Thymus (tissue), 11 donors: ENCODE results near the gene DUSP2. TPM values are rescaled to one million over a fixed set of nuclear protein-coding genes. Genes with fewer than 3 reads are reported as not detected.
A peak's percentile ranks its signal among the peaks of the same experiment; 100 is the strongest.

Experiments used
- DNase-seq, 9 donors: peaks; one replicate each; pipeline ENCODE4 v3.0.0-alpha.2; 2013; ENCODE audit warnings: low spot score in 9 of 9, low read depth in 6 of 9, missing footprints in 1 of 9
- H3K27ac ChIP-seq, 2 donors: one replicate each; pipeline ENCODE4 v1.5.1; 2013; ENCODE audit warnings: control low read depth in 1 of 2, low read depth in 1 of 2, low read length in 1 of 2, mild to moderate bottlenecking in 1 of 2, moderate library complexity in 1 of 2
- H3K27me3 ChIP-seq, 2 donors: one replicate each; pipeline ENCODE4 v1.5.1; 2013; ENCODE audit warnings: low read length in 1 of 2; ENCODE audit not compliant: control insufficient read depth in 2 of 2, insufficient read depth in 1 of 2
- H3K36me3 ChIP-seq, 2 donors: one replicate each; pipeline ENCODE4 v1.5.1; 2013; ENCODE audit warnings: low read length in 1 of 2, mild to moderate bottlenecking in 1 of 2, moderate library complexity in 1 of 2; ENCODE audit not compliant: control insufficient read depth in 2 of 2, insufficient read depth in 2 of 2
- H3K4me1 ChIP-seq, 2 donors: one replicate each; pipeline ENCODE4 v1.5.1; 2013; ENCODE audit warnings: low read length in 2 of 2; ENCODE audit not compliant: control insufficient read depth in 2 of 2, insufficient read depth in 2 of 2
- H3K4me3 ChIP-seq, 2 donors: one replicate each; pipeline ENCODE4 v1.5.1; 2013; ENCODE audit warnings: low read length in 2 of 2, control low read depth in 1 of 2, mild to moderate bottlenecking in 1 of 2
- H3K9me3 ChIP-seq, 2 donors: one replicate each; pipeline ENCODE4 v1.5.1; 2013; ENCODE audit warnings: low read length in 1 of 2, mild to moderate bottlenecking in 1 of 2; ENCODE audit not compliant: control insufficient read depth in 2 of 2, insufficient read depth in 1 of 2
- WGBS: extraction: QIAGEN DNeasy Blood & Tissue Kit; methylation state at CpG from one replicate; pipeline ENCODE4 v1.1.7; 2013; 5-methylcytosine and 5-hydroxymethylcytosine counted together
- polyA plus RNA-seq: library from polyadenylated mRNA; stranded (reverse); fragments of 200-250 nt; gene quantifications from one replicate; pipeline ENCODE4 v1.2.3, GENCODE V29; 2013
- total RNA-seq: library from RNA; stranded (reverse); fragments of 120-200 nt; gene quantifications from one replicate; pipeline ENCODE4 v1.2.4, GENCODE V29; 2013
- donor health status: healthy.

DUSP2 gene
- total and polyA plus RNA-seq, 2 donors: 60.0 to 208 TPM

DNA sequence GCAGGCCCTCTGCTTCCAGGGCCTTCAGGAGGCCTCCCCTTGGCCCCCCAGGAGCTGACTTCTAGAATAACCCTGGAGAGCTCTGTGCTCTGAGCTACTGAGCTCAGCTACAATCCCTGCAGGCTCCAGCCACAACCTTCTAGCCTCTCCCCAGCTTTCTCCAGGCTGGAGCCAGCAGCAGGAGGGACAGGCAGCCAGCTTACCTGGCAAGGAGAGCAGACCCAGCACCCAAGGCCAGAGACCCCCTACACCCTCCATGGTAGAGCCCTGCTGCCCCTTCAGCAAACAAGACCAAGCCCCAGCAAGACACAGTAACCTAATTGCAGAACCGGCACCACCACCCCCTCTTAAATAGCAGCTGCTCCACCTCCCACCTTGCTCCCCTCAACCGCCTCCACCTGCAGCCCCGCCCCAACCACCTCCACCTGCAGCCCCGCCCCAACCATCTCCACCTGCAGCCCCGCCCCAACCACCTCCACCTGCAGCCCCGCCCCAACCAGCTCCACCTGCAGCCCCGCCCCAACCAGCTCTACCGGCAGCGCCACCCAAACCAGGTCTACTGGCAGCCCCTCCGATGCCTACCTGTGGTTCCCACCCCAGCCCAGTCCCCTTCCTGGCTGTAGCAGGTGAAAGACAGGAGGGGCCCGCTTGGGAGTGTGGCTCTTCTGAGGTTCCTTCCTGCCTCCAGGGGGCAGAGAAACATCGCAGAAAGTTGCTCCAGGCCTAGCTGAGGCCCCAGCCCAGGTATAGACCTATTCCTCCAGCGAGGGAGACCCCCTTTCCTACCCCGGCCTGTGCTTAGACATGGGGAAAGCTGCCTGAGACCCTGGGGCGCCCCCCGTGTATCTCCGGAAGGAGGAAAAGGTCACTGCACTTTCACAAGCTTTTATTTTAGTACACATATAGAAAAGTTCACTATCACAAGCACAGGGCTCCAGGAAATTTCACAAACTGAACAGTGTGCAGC lies 6.8 kb downstream of the DUSP2 start, which contains the start of gene ASTL:
ASTL (minus strand) TSS at position 324 of the 967 bp plus-strand sequence; CDS start at position 258, 66 bp downstream.
- Histone ChIP-seq H3K27me3 (no peaks in the 10 kb centered on the region), H3K36me3 (peaks cover 16 to 24% of the 10 kb centered on the region in 2 donors), H3K4me1 (peaks cover 21 to 33% of the 10 kb centered on the region in 2 donors), H3K27ac (peak within 1 kb of the TSS; percentile 9 to 60), H3K9me3 (no peaks in the 10 kb centered on the region), H3K4me3 (no peak within 1 kb of the TSS)
- WGBS: 38% methylated on average over 17 of the region's 17 CpGs
- peak in 5 of 9 donors; percentile 64 to 89 (median 79) for DNase-seq

DNA sequence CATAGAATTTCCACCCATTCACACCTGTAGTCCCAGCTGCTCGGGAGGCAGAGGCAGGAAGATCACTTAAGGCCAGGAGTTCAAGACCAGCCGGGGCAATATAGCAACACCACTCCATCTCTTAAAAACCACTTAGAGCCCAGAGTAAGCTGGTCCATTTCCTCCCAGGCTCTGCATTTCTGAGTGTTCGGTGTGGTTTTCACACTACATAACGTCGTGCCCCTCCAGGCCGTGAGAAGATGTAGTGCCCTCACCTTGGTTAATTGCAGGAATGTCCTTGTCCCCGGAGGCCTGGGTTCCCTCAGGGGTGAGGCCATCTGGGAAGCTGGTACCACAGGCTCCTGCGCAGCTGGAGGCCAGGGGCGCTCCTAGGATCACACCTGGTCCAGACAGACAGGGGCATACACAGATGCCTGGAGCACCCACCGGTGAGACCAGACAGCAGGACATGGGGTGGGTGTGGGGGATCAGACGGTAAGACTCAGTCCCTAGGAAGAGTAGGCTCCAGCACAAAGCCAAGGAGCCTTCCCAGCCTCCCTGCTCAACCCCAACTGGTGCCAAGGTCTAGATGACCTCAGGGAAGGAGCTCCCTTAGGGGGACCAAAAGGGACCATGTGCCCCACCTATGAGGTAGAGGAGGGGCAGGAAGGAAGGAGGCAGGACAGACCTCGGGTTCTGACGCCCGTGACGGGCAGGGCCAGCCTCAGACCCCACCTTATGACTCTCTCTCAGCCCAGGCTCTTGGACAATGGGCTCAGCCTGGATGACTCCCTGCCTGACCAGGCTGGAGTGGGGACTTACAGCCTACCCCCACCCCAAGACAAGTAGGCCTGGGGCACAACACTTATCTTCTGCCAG lies 7.7 kb downstream of the DUSP2 start:
- Histone ChIP-seq H3K36me3 (peaks cover 7 to 15% of the 10 kb centered on the region in 2 donors), H3K4me3 (no peak overlapping the region), H3K27me3 (no peaks in the 10 kb centered on the region), H3K9me3 (no peaks in the 10 kb centered on the region), H3K4me1 (peaks cover 16 to 24% of the 10 kb centered on the region in 2 donors), H3K27ac (no peak overlapping the region)
- WGBS: 87% methylated on average over 15 of the region's 15 CpGs
- DNase-seq: no peak

DNA sequence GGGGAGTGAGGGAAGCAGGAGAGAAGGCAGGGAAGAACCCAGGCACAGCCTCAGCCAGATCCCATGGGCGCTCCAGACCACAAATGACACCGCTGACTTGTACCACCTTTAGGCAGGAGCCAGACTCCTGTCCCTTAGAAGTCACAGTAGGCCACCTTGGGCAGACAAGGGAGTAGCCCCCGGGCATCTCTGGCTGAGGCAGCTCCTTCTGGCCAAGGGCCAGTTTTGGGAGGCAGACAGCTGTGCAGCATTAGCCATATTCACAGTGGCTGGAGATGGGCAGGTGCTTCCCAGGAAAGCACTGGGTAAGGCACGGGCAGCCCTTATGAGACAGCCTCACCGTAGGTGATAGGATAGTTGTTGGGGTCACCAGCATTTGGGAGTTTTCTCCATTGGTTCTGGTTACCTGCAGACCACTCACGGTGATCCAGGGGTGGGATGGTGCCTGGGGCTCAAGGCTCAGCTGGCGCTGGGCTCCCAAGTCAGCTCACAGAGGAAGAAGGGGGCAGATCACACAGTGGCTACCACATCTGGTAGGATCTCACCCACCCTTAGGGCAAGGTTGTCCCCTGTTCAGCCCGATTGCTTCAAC lies 9.0 kb downstream of the DUSP2 start:
- H3K4me1 ChIP-seq: peaks cover 11 to 13% of the 10 kb centered on the region in 2 donors
- H3K9me3 ChIP-seq: no peaks in the 10 kb centered on the region
- no peak for DNase-seq
- WGBS: 98% methylated on average over 8 of the region's 8 CpGs
- H3K27ac ChIP-seq: no peak overlapping the region
- no peak overlapping the region for H3K4me3 ChIP-seq
- peaks cover 7 to 12% of the 10 kb centered on the region in 2 donors for H3K36me3 ChIP-seq
- H3K27me3 ChIP-seq: no peaks in the 10 kb centered on the region

DNA sequence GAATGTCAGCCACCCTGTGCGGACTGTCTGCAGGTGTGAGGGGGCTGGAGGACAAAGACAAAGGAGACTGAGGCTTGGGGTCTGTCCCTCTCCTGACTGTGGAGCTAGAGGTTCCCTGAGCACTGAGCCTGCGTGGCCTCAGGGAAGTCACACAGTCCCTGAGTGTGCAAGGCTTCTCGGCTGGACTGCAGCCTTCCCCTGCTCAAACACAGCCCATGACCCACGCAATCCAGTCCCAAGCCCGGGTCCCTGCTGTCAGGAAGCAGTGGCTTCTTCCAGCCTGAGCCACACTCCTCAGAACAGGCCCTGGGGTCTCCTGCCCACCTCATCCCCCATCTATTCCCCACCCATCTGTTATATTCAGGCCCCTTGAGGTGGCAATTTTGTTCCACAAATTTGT lies 9.6 kb downstream of the DUSP2 start:
- Histone ChIP-seq H3K4me3 (no peak overlapping the region), H3K27ac (no peak overlapping the region), H3K27me3 (no peaks in the 10 kb centered on the region), H3K36me3 (peaks cover 5 to 12% of the 10 kb centered on the region in 2 donors), H3K9me3 (no peaks in the 10 kb centered on the region), H3K4me1 (peaks cover 5 to 9% of the 10 kb centered on the region in 2 donors)
- WGBS: 93% methylated on average over 5 of the region's 5 CpGs
- no peak for DNase-seq

DNA sequence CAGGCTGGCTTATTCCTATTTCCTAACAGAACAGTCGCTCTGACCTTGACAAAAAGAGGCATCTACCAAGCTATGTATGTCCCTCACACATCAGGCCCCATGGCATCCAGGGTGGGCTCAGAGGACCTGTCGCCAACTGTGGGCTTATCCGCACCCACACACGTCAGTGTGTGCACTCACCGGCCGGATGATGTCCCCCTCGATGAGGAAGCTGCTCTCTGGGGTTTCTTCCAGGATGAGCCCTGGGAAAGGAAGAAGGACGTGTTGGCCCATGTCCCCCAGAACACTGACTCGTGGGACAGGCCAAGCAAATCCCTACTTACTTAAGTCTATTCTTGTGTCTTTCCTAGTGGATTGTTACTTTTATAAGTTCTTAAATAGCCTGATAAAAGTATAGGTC lies 10.1 kb downstream of the DUSP2 start:
- no peaks in the 10 kb centered on the region for H3K27me3 ChIP-seq
- peaks cover 5 to 13% of the 10 kb centered on the region in 2 donors for H3K36me3 ChIP-seq
- peaks cover 5 to 9% of the 10 kb centered on the region in 2 donors for H3K4me1 ChIP-seq
- H3K4me3 ChIP-seq: no peak overlapping the region
- no peak overlapping the region for H3K27ac ChIP-seq
- H3K9me3 ChIP-seq: no peaks in the 10 kb centered on the region
- DNase-seq: no peak
- WGBS: 96% methylated on average over 9 of the region's 9 CpGs

DNA sequence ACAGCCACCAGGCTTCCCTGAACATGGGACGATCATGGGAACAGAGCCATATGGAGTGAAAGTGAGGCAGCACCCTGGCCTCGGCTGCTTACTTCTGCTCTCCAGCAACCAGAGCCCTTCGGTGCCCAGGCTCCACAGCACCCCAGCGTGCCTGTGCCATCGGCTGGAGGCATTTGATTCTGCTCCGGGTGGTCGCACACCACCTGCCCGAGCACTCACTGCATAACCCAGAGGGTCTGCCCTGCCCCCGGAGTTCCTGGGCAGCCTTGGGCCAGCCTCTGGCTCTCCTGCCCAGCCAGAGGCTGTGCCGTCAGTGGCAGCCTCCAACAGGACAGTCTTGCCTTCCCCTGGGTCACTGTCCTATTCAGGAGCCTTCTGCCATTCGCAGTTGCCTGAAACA lies 10.8 kb downstream of the DUSP2 start:
- no peaks in the 10 kb centered on the region for H3K27me3 ChIP-seq
- no peaks in the 10 kb centered on the region for H3K9me3 ChIP-seq
- no peak overlapping the region for H3K27ac ChIP-seq
- peaks cover 5 to 9% of the 10 kb centered on the region in 2 donors for H3K4me1 ChIP-seq
- no peak overlapping the region for H3K4me3 ChIP-seq
- DNase-seq: no peak
- 98% methylated on average over 11 of the region's 11 CpGs for WGBS
- H3K36me3 ChIP-seq: peaks cover 10 to 20% of the 10 kb centered on the region in 2 donors

DNA sequence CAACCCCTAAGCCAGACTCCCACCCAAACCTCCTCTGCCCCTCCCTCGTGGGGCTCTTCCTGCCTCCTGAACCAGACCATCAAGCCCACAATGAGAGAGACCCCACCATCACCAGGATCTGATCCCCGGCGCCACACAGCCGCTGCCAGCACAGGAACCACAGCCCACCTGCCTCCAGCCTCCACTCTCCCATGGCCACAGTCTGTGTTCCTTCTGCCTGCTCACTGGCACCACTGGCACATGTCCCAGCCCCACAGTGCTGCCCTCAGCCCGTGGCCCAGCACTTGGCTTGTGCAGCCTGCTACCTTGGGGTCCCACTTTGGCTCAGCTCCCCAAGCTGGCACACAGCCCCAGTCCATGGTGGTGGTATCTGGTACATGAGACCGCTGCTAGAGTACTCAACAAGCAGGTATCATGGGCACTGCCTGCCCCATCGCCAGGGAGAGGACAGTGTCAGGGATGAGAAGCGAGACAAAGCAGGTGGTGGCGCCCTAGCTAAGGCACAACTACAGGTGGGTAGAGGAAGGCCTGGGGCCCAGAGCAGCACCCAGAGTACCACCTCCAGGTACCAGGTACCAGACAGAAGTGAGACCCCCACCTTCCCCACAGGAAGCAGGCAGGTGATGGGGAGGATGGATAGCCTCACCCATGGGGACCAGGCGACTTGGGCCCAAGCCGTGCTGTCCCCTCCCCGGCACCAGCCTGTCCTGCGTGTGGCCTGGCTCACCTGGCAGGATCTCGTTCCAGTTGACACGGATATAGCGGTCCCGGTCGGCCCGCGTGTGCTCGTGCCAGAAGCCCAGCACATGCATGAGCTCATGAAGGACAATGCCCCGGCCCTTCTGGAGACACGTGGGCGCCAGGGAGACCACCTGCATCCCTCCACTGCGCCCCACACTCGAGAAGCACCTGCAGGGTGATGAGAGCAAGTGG lies 13.2 kb downstream of the DUSP2 start:
- Histone ChIP-seq H3K9me3 (no peaks in the 10 kb centered on the region), H3K4me3 (no peak overlapping the region), H3K36me3 (peaks cover 7 to 23% of the 10 kb centered on the region in 2 donors), H3K27me3 (no peaks in the 10 kb centered on the region), H3K4me1 (no peaks in the 10 kb centered on the region), H3K27ac (no peak overlapping the region)
- 94% methylated on average over 26 of the region's 26 CpGs for WGBS
- DNase-seq: no peak

DNA sequence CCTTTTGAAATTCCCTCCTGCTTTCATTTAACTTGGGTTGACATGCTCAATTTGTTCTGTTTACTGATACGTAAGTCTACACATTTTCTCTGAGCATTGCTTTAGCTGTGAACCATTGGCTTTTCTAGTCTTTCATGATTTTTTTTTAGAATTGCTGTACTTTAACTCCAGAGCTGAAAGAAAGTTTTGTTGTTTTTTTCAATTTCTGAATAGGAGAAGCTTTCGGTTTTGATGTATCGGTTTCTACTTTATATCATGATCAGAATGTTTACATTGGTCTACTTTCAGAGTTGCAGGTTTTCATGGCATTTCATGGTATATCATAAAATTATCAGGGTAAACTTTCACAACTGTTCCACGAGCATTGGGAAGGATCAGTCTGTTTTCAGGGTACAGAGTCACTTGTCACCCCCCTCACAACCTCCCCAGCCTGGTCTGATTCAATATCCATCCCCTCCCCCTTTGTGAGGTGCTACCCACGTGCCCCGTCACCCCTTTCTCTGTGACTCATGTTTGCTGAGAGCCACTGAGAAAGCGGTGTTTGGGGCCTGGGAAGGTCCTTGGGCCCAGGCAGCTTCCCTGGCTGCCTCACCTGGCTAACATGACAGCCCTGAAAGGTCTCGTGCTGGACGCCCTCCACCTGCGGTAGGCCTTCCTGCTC lies 14.0 kb downstream of the DUSP2 start:
- Histone ChIP-seq H3K27ac (no peak overlapping the region), H3K4me3 (no peak overlapping the region), H3K9me3 (no peaks in the 10 kb centered on the region), H3K4me1 (no peaks in the 10 kb centered on the region), H3K36me3 (peaks cover 7 to 23% of the 10 kb centered on the region in 2 donors), H3K27me3 (no peaks in the 10 kb centered on the region)
- WGBS: 96% methylated on average over 10 of the region's 10 CpGs
- no peak for DNase-seq
